Gastrocnemius medialis (tissue), 4 donors: ENCODE data around the gene CFAP299. TPM values are rescaled to one million over a fixed set of nuclear protein-coding genes. Genes with fewer than 3 reads are reported as not detected.
"Not testable (repeated sequence)": the region's sequence is repeated elsewhere in the genome, so short reads cannot be mapped to it uniquely, and the experiment has no call there.

Experiments
- ATAC-seq, 2 donors: fragments of 150-250 bp; one replicate each; pipeline ENCODE4 v1.9.1; 2016
- DNase-seq, 2 donors: peaks; one replicate each; pipeline ENCODE4 v3.0.0-alpha.2; 2019
- H3K27ac ChIP-seq, 4 donors: fragments of 200-600 bp; sonication (generic); 1 replicate in 1 of 4; 2 replicates in 3 of 4; pipeline ENCODE4 v1.5.1; 2016 to 2018; ENCODE audit warnings: mild to moderate bottlenecking in 2 of 4, moderate library complexity in 1 of 4
- H3K27me3 ChIP-seq, 3 donors: fragments of 200-600 bp; sonication (generic) in 2 of 3; 1 replicate in 1 of 3; 2 replicates in 2 of 3; pipeline versions ENCODE4 v1.5.1 to v1.6.0; 2016 to 2019; ENCODE audit warnings: mild to moderate bottlenecking in 1 of 3, moderate library complexity in 1 of 3
- H3K36me3 ChIP-seq, 2 donors: fragments of 200-600 bp; sonication (generic) in 1 of 2; one replicate each; pipeline ENCODE4 v1.5.1; 2017 to 2018
- H3K4me1 ChIP-seq, 2 donors: fragments of 200-600 bp; sonication (generic) in 1 of 2; one replicate each; pipeline ENCODE4 v1.5.1; 2016 to 2017; ENCODE audit warnings: mild to moderate bottlenecking in 2 of 2
- H3K4me3 ChIP-seq, 4 donors: fragments of 200-600 bp; sonication (generic) in 3 of 4; 1 replicate in 1 of 4; 2 replicates in 3 of 4; pipeline ENCODE4 v1.5.1; 2016 to 2019; ENCODE audit warnings: mild to moderate bottlenecking in 2 of 4
- H3K9me3 ChIP-seq, 3 donors: fragments of 200-600 bp; sonication (generic) in 2 of 3; 1 replicate in 1 of 3; 2 replicates in 2 of 3; pipeline ENCODE4 v1.5.1; 2016 to 2019
- CTCF ChIP-seq, 5 experiments: fragments of 450-650 bp in 3 of 5; fragments of 200-600 bp in 2 of 5; sonication (generic) in 2 of 5; IDR thresholded peaks in 4 of 5; conservative IDR thresholded peaks in 1 of 5; 1 replicate in 4 of 5; 2 replicates in 1 of 5; pipeline ENCODE4 v1.5.1; 2016 to 2019; ENCODE audit warnings: antibody characterized with exemption in 5 of 5, mild to moderate bottlenecking in 3 of 5, moderate library complexity in 3 of 5
- POLR2A ChIP-seq, 2 donors: fragments of 450-650 bp; IDR thresholded peaks; one replicate each; pipeline ENCODE4 v1.6.1; 2017; ENCODE audit warnings: antibody characterized with exemption in 2 of 2, mild to moderate bottlenecking in 2 of 2, moderate library complexity in 2 of 2
- in situ Hi-C, 4 donors: fragments of 200-750 bp; cut with MboI; loops; one replicate each; pipeline versions ENCODE4 v1.15.0 to v1.8.0; 2017; ENCODE audit warnings: low sequenced_read_pairs in 4 of 4
- intact Hi-C: fragments of 100-400 bp; cut with DNase I; formaldehyde crosslinking; loops from one replicate; pipeline ENCODE4 v1.15.1; 2023; ENCODE audit warnings: low total_unique reads
- total RNA-seq, 4 donors: library from RNA; depleted of rRNA; stranded (reverse); fragments of >200 nt; gene quantifications; one replicate each; pipeline versions ENCODE4 v1.1.0 to v1.2.3, GENCODE V29; 2016

CFAP299 gene
- total RNA-seq, 4 donors from 2014 or later = not detected

- intact Hi-C loops (no loop called here), in situ Hi-C loops (no loop called here)
- Histone ChIP-seq H3K9me3 (no peaks in the 10 kb centered on the region), H3K27me3 (no peaks in the 10 kb centered on the region), H3K4me3 (no peak overlapping the region), H3K4me1 (no peaks in the 10 kb centered on the region), H3K27ac (no peak overlapping the region), H3K36me3 (no peaks in the 10 kb centered on the region)
- TF ChIP-seq POLR2A (IDR thresholded peaks at IDR 0.05) = no peak
- TF ChIP-seq CTCF (IDR thresholded peaks at IDR 0.05 in 4 of 5, conservative IDR thresholded peaks at IDR 0.05 in 1 of 5) = no peak
- no peak for ATAC-seq
- DNase-seq = no peak
Observed at GRCh38 chr4:80434238-80434637, 98.7 kb downstream of the CFAP299 start.

- H3K4me1 ChIP-seq = no peaks in the 10 kb centered on the region
- H3K4me3 ChIP-seq = no peak overlapping the region
- no peak overlapping the region for H3K27ac ChIP-seq
- DNase-seq = no peak
- in situ Hi-C loops = no loop called here
- H3K27me3 ChIP-seq = no peaks in the 10 kb centered on the region
- TF ChIP-seq CTCF (IDR thresholded peaks at IDR 0.05 in 4 of 5, conservative IDR thresholded peaks at IDR 0.05 in 1 of 5) (no peak), POLR2A (IDR thresholded peaks at IDR 0.05) (no peak)
- no peaks in the 10 kb centered on the region for H3K36me3 ChIP-seq
- H3K9me3 ChIP-seq = no peaks in the 10 kb centered on the region
- intact Hi-C loops = no loop called here
- no peak for ATAC-seq
Observed at GRCh38 chr4:80438016-80438415, 102.5 kb downstream of the CFAP299 start.

- ATAC-seq, in situ Hi-C loops: not testable (repeated sequence)
- DNase-seq = peak in 1 of 2 donors; percentile 11
Observed at GRCh38 chr4:80439294-80440061, 103.9 kb downstream of the CFAP299 start.

GRCh38 chr4:80446248-80446647, 110.7 kb downstream of the CFAP299 start:
- Histone ChIP-seq H3K27me3 (no peaks in the 10 kb centered on the region), H3K27ac (no peak overlapping the region), H3K4me3 (no peak overlapping the region), H3K9me3 (no peaks in the 10 kb centered on the region), H3K36me3 (no peaks in the 10 kb centered on the region), H3K4me1 (no peaks in the 10 kb centered on the region)
- ATAC-seq = no peak
- in situ Hi-C loops (no loop called here), intact Hi-C loops (no loop called here)
- TF ChIP-seq POLR2A (IDR thresholded peaks at IDR 0.05) = no peak
- TF ChIP-seq CTCF (IDR thresholded peaks at IDR 0.05 in 4 of 5, conservative IDR thresholded peaks at IDR 0.05 in 1 of 5) = no peak
- no peak for DNase-seq

More at GRCh38 chr4:80439294-80440061, 103.9 kb downstream of the CFAP299 start:
- intact Hi-C loops, H3K9me3 ChIP-seq, H3K4me3 ChIP-seq, H3K27me3 ChIP-seq, H3K27ac ChIP-seq, H3K4me1 ChIP-seq, H3K36me3 ChIP-seq: not testable (repeated sequence)

- TF ChIP-seq CTCF (IDR thresholded peaks at IDR 0.05 in 4 of 5, conservative IDR thresholded peaks at IDR 0.05 in 1 of 5) = no peak
- TF ChIP-seq POLR2A (IDR thresholded peaks at IDR 0.05) = no peak
- H3K4me3 ChIP-seq = no peak overlapping the region
- ATAC-seq = no peak
- intact Hi-C loops = no loop called here
- no peak overlapping the region for H3K27ac ChIP-seq
- in situ Hi-C loops = no loop called here
- no peaks in the 10 kb centered on the region for H3K9me3 ChIP-seq
- H3K36me3 ChIP-seq = no peaks in the 10 kb centered on the region
- no peak for DNase-seq
- H3K4me1 ChIP-seq = no peaks in the 10 kb centered on the region
- no peaks in the 10 kb centered on the region for H3K27me3 ChIP-seq
Observed at GRCh38 chr4:80446664-80447063, 111.1 kb downstream of the CFAP299 start.
